Measurements from ENCODE around the gene ANAPC16. TPM values are rescaled to one million over a fixed set of nuclear protein-coding genes. Genes with fewer than 3 reads are reported as not detected.

Gene ANAPC16
- total RNA-seq, result 40.4 and 45.2 TPM in 2 replicates

GRCh38 chr10:72215611-72216549 is at the start of gene ANAPC16, which contains the start of gene ASCC1:
Gene ANAPC16 (plus strand): TSS chr10:72216012. CDS start chr10:72223915, 7,903 bp downstream.
Gene ASCC1 (minus strand): TSS chr10:72216276. CDS start chr10:72213298, 2,978 bp downstream.

DNA sequence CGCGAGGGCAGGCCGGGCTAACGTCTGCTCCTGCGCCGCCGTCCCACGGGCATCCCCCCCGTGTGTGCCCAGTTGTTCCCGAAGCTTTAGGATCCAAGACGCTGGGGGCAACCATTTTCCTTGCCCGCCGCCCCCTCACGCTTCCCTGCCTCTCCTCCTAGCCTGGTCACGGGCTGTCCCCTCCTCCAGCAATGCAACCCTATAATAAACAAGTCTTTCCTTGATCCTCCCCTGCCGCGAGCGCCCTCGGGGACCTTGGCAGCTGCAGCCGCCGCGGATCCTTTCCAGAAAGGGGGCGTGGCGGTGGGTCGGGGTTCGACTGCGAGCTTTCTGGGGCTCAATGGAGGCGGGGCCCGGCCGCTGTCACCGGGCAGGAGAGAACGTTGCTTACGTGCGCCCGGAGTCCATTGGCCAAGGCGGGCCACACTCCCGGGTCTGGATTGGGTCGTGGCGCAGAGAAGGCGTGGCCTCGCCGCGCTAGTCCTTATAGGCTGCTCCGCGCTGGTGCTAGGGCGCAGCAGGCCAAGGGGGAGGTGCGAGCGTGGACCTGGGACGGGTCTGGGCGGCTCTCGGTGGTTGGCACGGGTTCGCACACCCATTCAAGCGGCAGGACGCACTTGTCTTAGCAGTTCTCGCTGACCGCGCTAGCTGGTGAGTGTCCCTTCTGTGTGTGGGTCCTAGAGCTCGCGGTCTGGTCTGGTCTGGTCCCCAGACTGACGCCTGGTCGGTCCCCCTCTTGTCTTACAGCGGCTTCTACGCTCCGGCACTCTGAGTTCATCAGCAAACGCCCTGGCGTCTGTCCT is 57.8 kb downstream of the ANAPC16 start, which contains the start of gene DDIT4:
Gene DDIT4 (plus strand): TSS at position 515 of the 803 bp plus-strand sequence. CDS start 293 bp downstream, outside the sequence.

Other genes with a start within 250 kb of the ANAPC16 start
- 0.95 and 2.0 TPM in 2 replicates for gene SPOCK2, start 127.5 kb upstream of the ANAPC16 start, total RNA-seq
- gene ASCC1, start 264 bp downstream of the ANAPC16 start, total RNA-seq, result 29.0 and 37.5 TPM in 2 replicates
- gene DDIT4, start 57.9 kb downstream of the ANAPC16 start, total RNA-seq, result 223 and 361 TPM in 2 replicates
- gene DNAJB12, start 138.9 kb downstream of the ANAPC16 start, total RNA-seq, result 14.8 and 16.7 TPM in 2 replicates